ENCODE measurements around the gene ZNF821.

DNA sequence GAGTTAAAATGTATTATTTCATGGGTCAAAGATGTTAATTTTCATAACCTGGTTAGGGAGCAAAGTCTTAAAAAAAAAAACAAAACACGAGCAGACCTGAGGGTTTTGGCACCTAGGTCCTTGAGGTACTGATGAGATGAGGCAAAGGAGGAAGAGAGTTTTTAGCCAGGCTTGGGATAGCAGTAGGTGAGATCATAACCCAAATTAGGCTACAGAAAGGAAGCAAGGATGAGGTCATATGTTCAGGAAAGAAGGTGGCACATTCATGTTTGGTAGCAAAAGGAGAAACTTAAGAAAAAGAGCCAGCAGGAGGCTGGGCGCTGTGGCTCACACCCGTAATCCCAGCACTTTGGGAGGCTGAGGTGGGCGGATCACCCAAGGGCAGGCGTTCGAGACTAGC lies 35.4 kb downstream of the ZNF821 start:
- TF ChIP-seq, protein P1, sequence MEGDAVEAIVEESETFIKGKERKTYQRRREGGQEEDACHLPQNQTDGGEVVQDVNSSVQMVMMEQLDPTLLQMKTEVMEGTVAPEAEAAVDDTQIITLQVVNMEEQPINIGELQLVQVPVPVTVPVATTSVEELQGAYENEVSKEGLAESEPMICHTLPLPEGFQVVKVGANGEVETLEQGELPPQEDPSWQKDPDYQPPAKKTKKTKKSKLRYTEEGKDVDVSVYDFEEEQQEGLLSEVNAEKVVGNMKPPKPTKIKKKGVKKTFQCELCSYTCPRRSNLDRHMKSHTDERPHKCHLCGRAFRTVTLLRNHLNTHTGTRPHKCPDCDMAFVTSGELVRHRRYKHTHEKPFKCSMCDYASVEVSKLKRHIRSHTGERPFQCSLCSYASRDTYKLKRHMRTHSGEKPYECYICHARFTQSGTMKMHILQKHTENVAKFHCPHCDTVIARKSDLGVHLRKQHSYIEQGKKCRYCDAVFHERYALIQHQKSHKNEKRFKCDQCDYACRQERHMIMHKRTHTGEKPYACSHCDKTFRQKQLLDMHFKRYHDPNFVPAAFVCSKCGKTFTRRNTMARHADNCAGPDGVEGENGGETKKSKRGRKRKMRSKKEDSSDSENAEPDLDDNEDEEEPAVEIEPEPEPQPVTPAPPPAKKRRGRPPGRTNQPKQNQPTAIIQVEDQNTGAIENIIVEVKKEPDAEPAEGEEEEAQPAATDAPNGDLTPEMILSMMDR (IDR thresholded peaks at IDR 0.05): no peak
- no peak for TF ChIP-seq POLR2A (IDR thresholded peaks at IDR 0.05)

Data from right lobe of liver (tissue), 4 donors.